HCT116 (cell line): ENCODE measurements around the gene LRRC61. TPM values are rescaled to one million over a fixed set of nuclear protein-coding genes. Genes with fewer than 3 reads are reported as not detected.

ENCODE experiments used
- ATAC-seq: fragments of 200-7000 bp; cut with Tn5 transposase; 2 replicates; pipeline ENCODE4 v1.9.1; 2020; ENCODE audit warnings: mild to moderate bottlenecking, moderate library complexity
- BruUV-seq: library from RNA; stranded (reverse); fragments of 400-500 nt; replicated peaks from 2 replicates; lab custom pipeline; 2021; lab: Mats Ljungman, UMichigan
- CTCF ChIA-PET: fragments of 300-600 bp; sonication (Branson Sonifier 250); formaldehyde crosslinking; loops from one replicate; lab custom pipeline; 2021; ENCODE audit warnings: antibody characterized with exemption; lab: Charles Lee
- POLR2A ChIA-PET: fragments of 300-600, 350-600 bp; sonication (Branson Sonifier 250); formaldehyde crosslinking; loops from one replicate; lab custom pipeline; 2021; ENCODE audit warnings: antibody characterized with exemption; lab: Charles Lee
- RAD21 ChIA-PET, 2 experiments: fragments of 300-600 bp; sonication (Branson Sonifier 250); formaldehyde crosslinking; loops; one replicate each; lab custom pipeline; 2023; ENCODE audit warnings: low total read pairs in 2 of 2; ENCODE audit not compliant: uncharacterized antibody in 2 of 2, unreplicated experiment in 2 of 2, low non-redundant PET in 1 of 2; lab: Charles Lee
- DNase-seq: peaks from one replicate; pipeline ENCODE4 v3.0.0-alpha.2; 2010; ENCODE audit warnings: low read depth, low spot score
- H2AFZ ChIP-seq: fragments of 200-600 bp; shearing (Covaris generic), sonication (generic); 2 replicates; pipeline ENCODE4 v1.6.1; 2017; ENCODE audit warnings: low read depth, mixed run types, mixed read lengths, antibody characterized with exemption, low read length; ENCODE audit not compliant: poor library complexity, severe bottlenecking
- H3K27ac ChIP-seq: 2 replicates; pipeline ENCODE4 v1.5.1; 2012; ENCODE audit warnings: low read depth, low read length
- H3K27me3 ChIP-seq: fragments of 200-600 bp; sonication (generic); 2 replicates; pipeline ENCODE4 v1.6.1; 2016; ENCODE audit warnings: mixed run types, low read length, mixed read lengths; ENCODE audit not compliant: insufficient read depth
- H3K36me3 ChIP-seq, 2 experiments: fragments of 200-500 bp in 1 of 2; fragments of 200-600 bp in 1 of 2; sonication (Bioruptor generic) in 1 of 2; sonication (generic) in 1 of 2; 2 replicates each; pipeline versions ENCODE4 v1.5.1 to v1.6.1; 2014 to 2016; ENCODE audit warnings: low read length in 2 of 2, inconsistent platforms in 1 of 2, mixed read lengths in 1 of 2, mixed run types in 1 of 2; ENCODE audit not compliant: insufficient read depth in 2 of 2, control insufficient read depth in 1 of 2
- H3K4me1 ChIP-seq, 2 experiments: fragments of 200-600 bp in 1 of 2; sonication (generic) in 1 of 2; 2 replicates each; pipeline versions ENCODE4 v1.5.1 to v1.6.1; 2012 to 2017; ENCODE audit warnings: low read length in 2 of 2, inconsistent platforms in 1 of 2, mild to moderate bottlenecking in 1 of 2, mixed read lengths in 1 of 2, mixed run types in 1 of 2, moderate library complexity in 1 of 2; ENCODE audit not compliant: insufficient read depth in 2 of 2, control insufficient read depth in 1 of 2
- H3K4me2 ChIP-seq: fragments of 200-600 bp; sonication (generic); 2 replicates; pipeline ENCODE4 v1.6.1; 2017; ENCODE audit warnings: mixed run types, low read length, mixed read lengths
- H3K4me3 ChIP-seq, 2 experiments: fragments of 200-600 bp in 1 of 2; sonication (generic) in 1 of 2; replicated peaks in 1 of 2; 2 replicates each; pipeline ENCODE4 v1.5.1; 2011 to 2016; ENCODE audit warnings: low read length in 2 of 2, control low read depth in 1 of 2, low read depth in 1 of 2, mild to moderate bottlenecking in 1 of 2, mixed read lengths in 1 of 2, mixed run types in 1 of 2
- H3K79me2 ChIP-seq: fragments of 200-600 bp; sonication (generic); 2 replicates; pipeline ENCODE4 v1.6.1; 2017; ENCODE audit warnings: mild to moderate bottlenecking, mixed run types, low read length, moderate library complexity, mixed read lengths; ENCODE audit not compliant: insufficient read depth
- H3K9ac ChIP-seq: fragments of 200-600 bp; sonication (generic); 2 replicates; pipeline ENCODE4 v1.6.1; 2016; ENCODE audit warnings: low read length, mixed read lengths
- H3K9me2 ChIP-seq: fragments of 200-600 bp; sonication (generic), shearing (Covaris generic); 2 replicates; pipeline ENCODE4 v1.6.1; 2017; ENCODE audit warnings: mixed run types, mild to moderate bottlenecking, moderate library complexity; ENCODE audit not compliant: insufficient read depth
- H3K9me3 ChIP-seq, 2 experiments: fragments of 200-500 bp in 1 of 2; fragments of 200-600 bp in 1 of 2; sonication (Bioruptor generic) in 1 of 2; sonication (generic) in 1 of 2; 2 replicates each; pipeline ENCODE4 v1.6.1; 2014 to 2017; ENCODE audit warnings: low read length in 2 of 2, mixed read lengths in 2 of 2, inconsistent platforms in 1 of 2, low read depth in 1 of 2, mild to moderate bottlenecking in 1 of 2, mixed run types in 1 of 2, moderate library complexity in 1 of 2; ENCODE audit not compliant: control insufficient read depth in 1 of 2, insufficient read depth in 1 of 2
- H4K20me1 ChIP-seq: fragments of 200-600 bp; sonication (generic), shearing (Covaris generic); 2 replicates; pipeline ENCODE4 v1.6.1; 2017; ENCODE audit warnings: mixed run types, mild to moderate bottlenecking, moderate library complexity; ENCODE audit not compliant: insufficient read depth
- ATF3 ChIP-seq: IDR thresholded peaks from 2 replicates; pipeline ENCODE4 v1.6.1; 2012
- CBX3 ChIP-seq: IDR thresholded peaks from 2 replicates; pipeline ENCODE4 v1.6.1; 2012; ENCODE audit warnings: low read depth
- CEBPB ChIP-seq: IDR thresholded peaks from 2 replicates; pipeline ENCODE4 v1.6.1; 2012; ENCODE audit warnings: low read depth
- CTCF ChIP-seq, 3 experiments: fragments of 200-600 bp in 1 of 3; sonication (generic) in 1 of 3; IDR thresholded peaks in 2 of 3; conservative IDR thresholded peaks in 1 of 3; 2 replicates each; pipeline ENCODE4 v1.5.1; 2012 to 2017; ENCODE audit warnings: low read depth in 2 of 3, low read length in 2 of 3, antibody characterized with exemption in 1 of 3, borderline replicate concordance in 1 of 3, control low read depth in 1 of 3, mild to moderate bottlenecking in 1 of 3, mixed read lengths in 1 of 3, mixed run types in 1 of 3, moderate library complexity in 1 of 3; ENCODE audit not compliant: insufficient read depth in 1 of 3
- ELF1 ChIP-seq: IDR thresholded peaks from 2 replicates; pipeline ENCODE4 v1.6.1; 2012; ENCODE audit warnings: low read depth, borderline replicate concordance
- EZH2 ChIP-seq: fragments of 200-600 bp; sonication (generic); IDR thresholded peaks from 2 replicates; pipeline ENCODE4 v1.6.1; 2017; ENCODE audit warnings: antibody characterized with exemption, mixed run types
- FOSL1 ChIP-seq: IDR thresholded peaks from 2 replicates; pipeline ENCODE4 v1.6.1; 2012; ENCODE audit warnings: low read depth
- JUND ChIP-seq: IDR thresholded peaks from 2 replicates; pipeline ENCODE4 v1.6.1; 2012
- MAX ChIP-seq: IDR thresholded peaks from 2 replicates; pipeline ENCODE4 v1.6.1; 2012
- POLR2A ChIP-seq: IDR thresholded peaks from 2 replicates; pipeline ENCODE4 v1.7.0; 2011; ENCODE audit warnings: borderline replicate concordance; ENCODE audit not compliant: insufficient read depth, insufficient read length; ENCODE audit errors: extremely low read depth
- POLR2AphosphoS5 ChIP-seq: IDR thresholded peaks from 2 replicates; pipeline ENCODE4 v1.6.1; 2011; ENCODE audit warnings: mild to moderate bottlenecking, low read depth, low read length, moderate library complexity
- REST ChIP-seq: IDR thresholded peaks from 2 replicates; pipeline ENCODE4 v1.6.1; 2012; ENCODE audit warnings: low read depth
- SIN3A ChIP-seq: IDR thresholded peaks from 2 replicates; pipeline ENCODE4 v1.6.1; 2012; ENCODE audit warnings: low read depth
- SRF ChIP-seq: IDR thresholded peaks from 2 replicates; pipeline ENCODE4 v1.6.1; 2012; ENCODE audit warnings: low read depth
- TCF7L2 ChIP-seq: IDR thresholded peaks from 2 replicates; pipeline ENCODE4 v1.7.0; 2011; ENCODE audit warnings: borderline replicate concordance, inconsistent platforms; ENCODE audit not compliant: insufficient read depth, insufficient read length; ENCODE audit errors: extremely low read depth
- YY1 ChIP-seq: IDR thresholded peaks from 2 replicates; pipeline ENCODE4 v1.6.1; 2011; ENCODE audit warnings: low read length, low read depth, moderate library complexity, mild to moderate bottlenecking; ENCODE audit not compliant: insufficient replicate concordance; ENCODE audit errors: extremely low read depth
- ZBTB33 ChIP-seq: IDR thresholded peaks from 2 replicates; pipeline ENCODE4 v1.6.1; 2011; ENCODE audit warnings: mild to moderate bottlenecking, low read length, moderate library complexity; ENCODE audit not compliant: insufficient replicate concordance; ENCODE audit errors: extremely low read depth
- ZFX ChIP-seq: fragments of 450-650 bp; IDR thresholded peaks from 2 replicates; pipeline ENCODE4 v1.6.1; 2017
- ZNF274 ChIP-seq: fragments of 200-500 bp; sonication (Bioruptor generic); IDR thresholded peaks from 2 replicates; pipeline ENCODE4 v1.6.1; 2014; ENCODE audit warnings: mild to moderate bottlenecking, low read depth, low read length, inconsistent platforms
- intact Hi-C: fragments of 100-400 bp; cut with micrococcal nuclease; formaldehyde crosslinking; loops from 2 replicates; pipeline ENCODE4 v1.10.0; 2022
- total RNA-seq: library from RNA; stranded (reverse); gene quantifications from one replicate; pipeline ENCODE4 v1.2.1, GENCODE V29; 2021; ENCODE audit not compliant: unreplicated experiment

The LRRC61 gene
- total RNA-seq, 1 experiment from 2014 or later, result 12.0 TPM

- peak within 1 kb of the TSS; percentile 76 for H3K4me3 ChIP-seq
- POLR2A ChIA-PET, result interaction anchor here (0.6 to 2.6 kb wide), 2 partner anchors 9 to 41 kb away, joined by 5 to 15 read pairs; no protein-coding TSS in a partner anchor
- H3K4me2 ChIP-seq, result peak within 1 kb of the TSS; percentile 89
- no peaks in the 10 kb centered on the region for H4K20me1 ChIP-seq
- no peaks in the 10 kb centered on the region for H3K9me3 ChIP-seq
- H3K9me2 ChIP-seq, result no peaks in the 10 kb centered on the region
- peak within 1 kb of the TSS; percentile 98 for H3K27ac ChIP-seq
- H3K4me1 ChIP-seq, result peaks cover 13 to 24% of the 10 kb centered on the region in 2 experiments
- CTCF ChIA-PET, result no interaction called here
- H3K27me3 ChIP-seq, result no peaks in the 10 kb centered on the region
- peak; percentile 67 for ATAC-seq
- no peak within 1 kb of the TSS for H2AFZ ChIP-seq
- peak within 1 kb of the TSS; percentile 89 for H3K9ac ChIP-seq
- peak; percentile 80 for DNase-seq
- H3K36me3 ChIP-seq, result peaks cover 9% of the 10 kb centered on the region in 2 experiments; a peak in 2 of 4 replicates
- intact Hi-C loops, result loop anchor here (5.0 to 10.0 kb wide), 2 partner anchors 34 to 63 kb away; no protein-coding TSS in a partner anchor
- H3K79me2 ChIP-seq, result peaks cover 39% of the 10 kb centered on the region
- RAD21 ChIA-PET, result no interaction called here
- no TSS peak for BruUV-seq
- TF ChIP-seq EZH2 (no peak), POLR2AphosphoS5 (peak; percentile 79), SRF (no peak), POLR2A (peak; percentile 28), JUND (no peak), FOSL1 (no peak), TCF7L2 (peak; percentile 85), MAX (peak; percentile 99), REST (no peak), ELF1 (no peak), CEBPB (no peak), YY1 (no peak), CTCF (IDR thresholded peaks at IDR 0.05 in 2 of 3, conservative IDR thresholded peaks at IDR 0.05 in 1 of 3; ENCODE audit: borderline replicate concordance in 1 of 3, insufficient read depth in 1 of 3, low read depth in 2 of 3, low read length in 2 of 3) (no peak), ZNF274 (no peak), CBX3 (peak; percentile 91), ZBTB33 (peak; percentile 55), SIN3A (peak; percentile 89), ATF3 (no peak), ZFX (peak; percentile 93)
These were observed 45.1 kb downstream of the LRRC61 start, which contains the start of gene REPIN1 for GRCh38 chr7:150368096-150368883. Gene REPIN1, plus strand, starts transcription at chr7:150368822. Its CDS starts 890 bp downstream, at chr7:150369712.
